Astrocyte of the cerebellum (primary cell): ENCODE results near the gene MMP26.

ENCODE experiments used
- DNase-seq: peaks from one replicate; pipeline ENCODE4 v3.0.0-alpha.2; 2011; ENCODE audit warnings: low read depth
- H3K4me3 ChIP-seq: 2 replicates; pipeline ENCODE4 v1.5.1; 2011; ENCODE audit warnings: mild to moderate bottlenecking, low read depth, low read length, moderate library complexity
- in situ Hi-C: cut with HindIII; loops from 2 replicates; pipeline ENCODE4 v1.10.0; 2017; ENCODE audit warnings: low sequenced_read_pairs
- TF ChIP-seq, protein P1 (sequence below): IDR thresholded peaks from 2 replicates; pipeline ENCODE4 v1.5.1; 2012; ENCODE audit warnings: low read length, low read depth, moderate library complexity, mild to moderate bottlenecking; ENCODE audit errors: missing control alignments

MMP26 gene

DNA sequence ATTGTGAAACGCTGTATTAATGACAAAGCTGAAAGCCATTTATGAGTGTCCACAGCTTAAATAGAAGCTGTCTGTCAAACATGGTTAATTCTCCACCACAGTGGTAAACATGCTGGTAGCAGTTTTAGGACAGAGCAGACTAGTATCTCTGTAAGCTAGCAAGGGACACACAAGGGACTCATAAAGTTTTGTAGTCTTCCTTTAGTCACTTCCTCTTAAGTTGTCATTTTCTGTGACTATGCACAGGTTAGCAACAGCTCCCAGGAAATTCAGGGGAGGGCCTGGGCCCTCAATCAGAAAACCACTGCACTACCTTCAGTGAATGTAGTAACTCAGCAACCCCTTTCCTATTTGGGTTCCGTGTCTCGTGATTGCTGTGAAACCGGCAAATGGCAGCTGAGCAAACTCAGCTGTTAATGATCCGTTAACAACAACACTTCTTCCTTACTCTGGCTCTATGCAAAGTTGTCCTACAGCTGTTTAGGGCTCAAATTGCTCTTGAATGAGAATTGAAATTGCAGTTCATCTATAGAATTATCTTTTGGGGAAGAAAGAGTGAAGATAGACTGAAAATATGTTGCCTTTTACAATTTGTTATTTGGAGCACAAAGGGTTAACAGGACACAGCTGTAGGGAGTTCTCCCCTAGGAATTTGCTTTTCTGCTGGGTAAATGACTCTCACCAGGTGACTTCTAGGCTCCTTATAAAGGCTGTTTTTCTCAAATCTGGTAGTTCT, at the start of gene MMP26:
Gene MMP26, plus strand, starts transcription at position 731 of the 736 bp plus-strand sequence.
- DNase-seq, result no peak
- TF ChIP-seq, protein P1, sequence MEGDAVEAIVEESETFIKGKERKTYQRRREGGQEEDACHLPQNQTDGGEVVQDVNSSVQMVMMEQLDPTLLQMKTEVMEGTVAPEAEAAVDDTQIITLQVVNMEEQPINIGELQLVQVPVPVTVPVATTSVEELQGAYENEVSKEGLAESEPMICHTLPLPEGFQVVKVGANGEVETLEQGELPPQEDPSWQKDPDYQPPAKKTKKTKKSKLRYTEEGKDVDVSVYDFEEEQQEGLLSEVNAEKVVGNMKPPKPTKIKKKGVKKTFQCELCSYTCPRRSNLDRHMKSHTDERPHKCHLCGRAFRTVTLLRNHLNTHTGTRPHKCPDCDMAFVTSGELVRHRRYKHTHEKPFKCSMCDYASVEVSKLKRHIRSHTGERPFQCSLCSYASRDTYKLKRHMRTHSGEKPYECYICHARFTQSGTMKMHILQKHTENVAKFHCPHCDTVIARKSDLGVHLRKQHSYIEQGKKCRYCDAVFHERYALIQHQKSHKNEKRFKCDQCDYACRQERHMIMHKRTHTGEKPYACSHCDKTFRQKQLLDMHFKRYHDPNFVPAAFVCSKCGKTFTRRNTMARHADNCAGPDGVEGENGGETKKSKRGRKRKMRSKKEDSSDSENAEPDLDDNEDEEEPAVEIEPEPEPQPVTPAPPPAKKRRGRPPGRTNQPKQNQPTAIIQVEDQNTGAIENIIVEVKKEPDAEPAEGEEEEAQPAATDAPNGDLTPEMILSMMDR, result no peak
- in situ Hi-C loops, result no loop called here
- H3K4me3 ChIP-seq, result no peak within 1 kb of the TSS

DNA sequence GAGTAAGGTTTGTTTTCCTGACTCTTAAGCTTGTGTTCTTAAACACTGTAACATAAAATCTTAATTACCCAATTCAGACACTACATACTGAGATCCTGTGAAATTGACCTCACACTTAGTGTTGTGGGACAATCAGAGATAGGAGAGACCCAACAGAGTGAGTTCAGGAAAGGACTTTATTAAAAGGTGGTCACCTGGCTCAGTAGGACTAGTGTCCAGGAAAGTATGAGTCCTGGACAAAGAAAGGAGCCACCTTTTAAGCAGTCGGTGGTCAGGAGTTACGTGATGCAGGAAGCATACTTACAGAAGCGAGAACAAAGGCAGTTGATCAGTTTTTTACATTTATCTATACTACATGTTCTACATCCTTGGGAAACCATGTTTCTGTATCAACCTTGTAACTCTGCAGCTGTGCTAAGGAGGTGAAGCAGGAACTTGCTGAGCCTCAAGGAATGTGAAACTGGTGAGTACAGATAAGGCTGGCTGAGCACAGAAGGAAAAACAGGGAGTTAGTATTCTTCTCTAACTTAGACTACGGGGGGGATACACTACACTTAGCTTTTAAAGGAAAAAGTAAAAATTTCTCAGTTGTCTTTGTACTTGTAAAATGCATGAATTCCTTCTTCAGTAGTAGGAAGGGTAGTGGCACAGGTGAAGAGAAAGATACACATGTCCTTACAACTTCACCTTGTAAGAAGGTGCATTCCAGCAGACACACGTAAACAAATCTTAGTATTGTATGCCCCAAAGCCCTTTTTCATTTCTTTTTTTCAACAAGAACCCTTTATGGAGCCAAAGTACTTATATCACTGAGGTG, 45.7 kb upstream of the MMP26 start:
- TF ChIP-seq, protein P1, result no peak
- in situ Hi-C loops, result no loop called here
- no peak overlapping the region for H3K4me3 ChIP-seq
- DNase-seq, result no peak

DNA sequence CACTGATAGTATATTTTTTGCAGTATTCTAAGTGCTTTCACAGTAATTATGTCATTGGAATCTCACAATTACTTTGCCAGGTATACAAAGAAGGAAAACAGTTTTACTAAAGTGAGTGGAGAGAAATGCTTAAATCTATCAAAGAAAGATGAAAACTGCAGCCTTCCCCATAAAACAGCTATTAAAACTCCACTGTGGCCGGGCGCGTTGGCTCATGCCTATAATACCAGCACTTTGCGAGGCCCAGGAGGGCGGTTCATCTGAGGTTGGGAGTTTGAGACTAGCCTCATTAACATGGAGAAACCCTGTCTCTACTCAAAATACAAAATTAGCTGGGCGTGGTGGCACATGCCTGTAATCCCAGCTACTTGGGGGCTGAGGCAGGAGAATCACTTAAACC, 41.7 kb upstream of the MMP26 start:
- TF ChIP-seq, protein P1, result no peak
- no peak for DNase-seq
- in situ Hi-C loops, result no loop called here
- no peak overlapping the region for H3K4me3 ChIP-seq

DNA sequence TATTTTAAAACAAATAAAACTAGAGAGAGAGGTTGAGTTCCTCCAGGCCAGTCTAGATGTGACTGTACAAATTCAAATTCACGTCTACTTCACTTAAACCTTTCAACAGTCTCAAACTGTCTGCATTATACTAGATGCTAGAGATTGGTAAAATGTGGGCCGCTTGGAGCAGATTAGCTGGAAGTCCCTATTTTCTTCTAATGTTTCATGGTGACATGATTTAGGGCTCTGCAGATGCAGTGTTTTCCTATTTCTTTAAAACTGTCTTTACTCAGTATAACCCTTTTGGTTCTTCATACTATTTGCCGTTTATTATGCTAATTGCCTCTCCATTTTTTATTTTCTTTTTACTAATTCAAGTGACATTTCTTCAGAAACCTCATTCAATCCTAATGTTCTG, 40.4 kb upstream of the MMP26 start:
- TF ChIP-seq, protein P1, result no peak
- no peak for DNase-seq
- in situ Hi-C loops, result no loop called here
- no peak overlapping the region for H3K4me3 ChIP-seq

DNA sequence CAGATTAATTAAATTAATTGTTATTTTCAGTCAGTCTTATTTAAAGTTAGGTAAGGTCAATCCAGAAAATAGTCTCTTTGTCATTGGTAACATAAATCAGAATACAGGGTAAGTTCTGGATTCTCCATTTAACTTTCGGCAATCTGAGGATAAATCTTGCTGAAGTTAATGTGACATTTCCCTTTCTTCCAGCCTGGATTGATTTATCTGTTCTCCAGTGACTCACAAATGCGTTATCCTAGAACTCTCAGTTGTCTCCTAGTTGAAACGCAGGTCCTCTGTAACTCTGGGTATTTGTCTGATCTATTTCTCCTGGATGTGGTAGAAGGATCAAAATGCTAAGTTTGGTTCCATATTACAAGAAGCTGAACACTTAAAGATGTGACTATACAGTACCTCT, 39.8 kb upstream of the MMP26 start:
- in situ Hi-C loops, result no loop called here
- no peak for DNase-seq
- no peak overlapping the region for H3K4me3 ChIP-seq
- TF ChIP-seq, protein P1, result no peak

DNA sequence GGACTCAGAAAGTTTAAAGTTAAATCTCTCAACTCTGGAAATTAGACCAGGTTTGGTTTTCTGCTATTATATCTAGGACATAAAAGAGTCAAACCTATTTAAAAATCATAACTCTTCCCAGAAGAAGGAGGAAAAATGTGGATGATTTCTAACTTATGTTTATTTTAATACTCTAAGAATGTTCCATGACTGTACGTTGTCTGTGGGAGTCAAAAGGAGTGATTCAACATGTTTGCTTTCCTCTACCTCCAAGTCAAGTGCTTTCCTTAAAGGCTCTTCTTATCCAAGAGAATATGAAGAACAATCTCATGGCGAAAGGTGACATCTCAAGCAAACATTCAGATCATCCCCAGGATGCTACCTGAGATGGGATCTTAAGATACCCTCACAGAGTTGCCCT, 39.2 kb upstream of the MMP26 start:
- DNase-seq, result no peak
- TF ChIP-seq, protein P1, result no peak
- H3K4me3 ChIP-seq, result no peak overlapping the region
- in situ Hi-C loops, result no loop called here
